Right renal cortex interstitium (tissue), 3 donors: ENCODE data around the gene RAD9A. TPM values are rescaled to one million over a fixed set of nuclear protein-coding genes. Genes with fewer than 3 reads are reported as not detected.

Experiments
- DNase-seq, 3 donors: peaks; one replicate each; pipeline ENCODE4 v3.0.0-alpha.2; 2013; ENCODE audit warnings: low read depth in 3 of 3, low spot score in 2 of 3
- polyA plus RNA-seq, 3 donors: library from polyadenylated mRNA; unstranded; fragments of 120-200 nt; gene quantifications; one replicate each; pipeline ENCODE4 v1.2.1, GENCODE V29; 2013; ENCODE audit not compliant: insufficient read length in 3 of 3

RAD9A gene
- polyA plus RNA-seq, 3 donors, result 15.4 to 16.4 (median 16.4) TPM

- DNase-seq, result no peak
These were observed 44.8 kb downstream of the RAD9A start for GRCh38 chr11:67436459-67437081.

GRCh38 chr11:67437082-67437808 is 45.5 kb downstream of the RAD9A start, which contains the start of gene PTPRCAP:
Gene PTPRCAP, minus strand, starts transcription at chr11:67437682. Its CDS starts 63 bp downstream, at chr11:67437619.
- no peak for DNase-seq

- DNase-seq, result no peak
These were observed 46.0 kb downstream of the RAD9A start for GRCh38 chr11:67437809-67438157.

- no peak for DNase-seq
These were observed 46.5 kb downstream of the RAD9A start for GRCh38 chr11:67438158-67438902.

GRCh38 chr11:67439321-67440228 is 47.8 kb downstream of the RAD9A start:
- DNase-seq, result no peak

- DNase-seq, result no peak
These were observed 48.7 kb downstream of the RAD9A start for GRCh38 chr11:67440229-67441097.

GRCh38 chr11:67441098-67441563 is 49.3 kb downstream of the RAD9A start:
- no peak for DNase-seq

GRCh38 chr11:67441731-67442351 is 50.1 kb downstream of the RAD9A start:
- no peak for DNase-seq

- no peak for DNase-seq
These were observed 51.0 kb downstream of the RAD9A start for GRCh38 chr11:67442504-67443404.

- DNase-seq, result no peak
These were observed 53.7 kb downstream of the RAD9A start for GRCh38 chr11:67445515-67445914.

Other genes starting within 250 kb of the RAD9A start
- gene GRK2, start 125.5 kb upstream of the RAD9A start, polyA plus RNA-seq, result 10 to 100 TPM; 48.0 to 55.7 (median 49.5) TPM
- 10 to 100 TPM; 18.9 to 21.1 (median 20.8) TPM for gene ANKRD13D, start 102.7 kb upstream of the RAD9A start, polyA plus RNA-seq
- 10 to 100 TPM; 16.5 to 22.2 (median 19.6) TPM for gene SSH3, start 88.5 kb upstream of the RAD9A start, polyA plus RNA-seq
- gene POLD4, start 38.4 kb upstream of the RAD9A start, polyA plus RNA-seq, result 10 to 100 TPM; 16.2 to 23.2 (median 18.8) TPM
- 1 to 10 TPM; 4.2 to 4.8 (median 4.5) TPM for gene CLCF1, start 18.4 kb upstream of the RAD9A start, polyA plus RNA-seq
- gene PPP1CA, start 9.9 kb downstream of the RAD9A start, polyA plus RNA-seq, result 100 to 1,000 TPM; 132 to 171 (median 159) TPM
- gene TBC1D10C, start 12.1 kb downstream of the RAD9A start, polyA plus RNA-seq, result 1 to 10 TPM; 3.8 to 4.2 (median 4.2) TPM
- 1 to 10 TPM; 1.1 to 1.5 (median 1.4) TPM for gene CARNS1, start 23.7 kb downstream of the RAD9A start, polyA plus RNA-seq
- gene RPS6KB2, start 36.5 kb downstream of the RAD9A start, polyA plus RNA-seq, result 10 to 100 TPM; 36.0 to 45.1 (median 39.1) TPM
- 1 to 10 TPM in 2 of 3 donors, under 1 TPM in 1; 0.85 to 2.6 (median 1.9) TPM for gene PTPRCAP, start 45.7 kb downstream of the RAD9A start, polyA plus RNA-seq
- gene CORO1B, start 51.5 kb downstream of the RAD9A start, polyA plus RNA-seq, result 10 to 100 TPM; 55.1 to 65.0 (median 64.0) TPM
- not detected for gene GPR152, start 60.7 kb downstream of the RAD9A start, polyA plus RNA-seq
- 1 to 10 TPM in 1 of 3 donors, under 1 TPM in 2; 0.44 to 1.0 (median 0.64) TPM for gene CABP4, start 63.4 kb downstream of the RAD9A start, polyA plus RNA-seq
- 10 to 100 TPM; 36.0 to 45.1 (median 42.7) TPM for gene TMEM134, start 77.3 kb downstream of the RAD9A start, polyA plus RNA-seq
- 10 to 100 TPM; 61.9 to 72.1 (median 66.7) TPM for gene AIP, start 91.0 kb downstream of the RAD9A start, polyA plus RNA-seq
- 10 to 100 TPM; 21.5 to 26.4 (median 23.8) TPM for gene PITPNM1, start 113.4 kb downstream of the RAD9A start, polyA plus RNA-seq
- gene CDK2AP2, start 116.2 kb downstream of the RAD9A start, polyA plus RNA-seq, result 10 to 100 TPM; 31.3 to 46.8 (median 36.5) TPM
- under 1 TPM in 2 of 3 donors, not detected in 1; 0.23 to 0.24 TPM for gene CABP2, start 131.5 kb downstream of the RAD9A start, polyA plus RNA-seq
- gene GSTP1, start 191.8 kb downstream of the RAD9A start, polyA plus RNA-seq, result 100 to 1,000 TPM; 671 to 854 (median 757) TPM
- 100 to 1,000 TPM; 149 to 153 (median 149) TPM for gene NDUFV1, start 214.9 kb downstream of the RAD9A start, polyA plus RNA-seq
- 1 to 10 TPM; 3.3 to 5.3 (median 3.4) TPM for gene NUDT8, start 238.0 kb downstream of the RAD9A start, polyA plus RNA-seq
- gene TBX10, start 247.8 kb downstream of the RAD9A start, polyA plus RNA-seq, result not detected